ENCODE data around the gene NT5DC3.

Gene NT5DC3

DNA sequence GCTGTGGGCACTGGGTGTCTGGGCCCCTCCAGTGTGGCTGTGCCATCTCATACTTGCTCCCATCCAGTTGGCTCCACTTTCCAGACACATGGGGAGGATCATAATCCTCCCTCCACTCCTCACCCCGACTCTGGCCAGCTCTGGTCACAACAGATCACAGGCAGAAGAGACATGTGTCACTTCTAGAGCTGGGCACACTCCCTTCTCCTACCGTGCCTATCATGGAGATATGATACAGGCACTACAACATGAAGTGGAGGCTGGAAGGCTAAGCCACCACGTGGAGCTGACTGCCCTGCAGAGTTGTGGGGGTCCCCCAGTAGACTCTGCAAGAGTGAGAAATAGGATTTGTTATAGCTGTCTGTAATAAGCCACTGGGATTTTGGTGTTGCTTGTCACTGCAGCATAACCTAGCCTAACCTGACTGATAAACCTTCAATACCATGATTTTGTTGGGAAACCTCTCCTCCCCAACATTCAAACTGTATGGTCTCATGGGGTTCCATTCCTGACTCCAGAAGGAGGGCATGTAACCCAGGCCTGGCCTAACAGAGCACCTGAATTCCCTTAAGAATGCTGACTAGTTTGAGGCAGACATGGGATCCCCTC lies 20.0 kb downstream of the NT5DC3 start:
- no peak for DNase-seq (ENCODE audit: low read depth, low spot score)
- POLR2A ChIA-PET, result no interaction called here
- H3K4me3 ChIP-seq (ENCODE audit: low read depth, low read length), result no peak overlapping the region
- TF ChIP-seq, protein P1, sequence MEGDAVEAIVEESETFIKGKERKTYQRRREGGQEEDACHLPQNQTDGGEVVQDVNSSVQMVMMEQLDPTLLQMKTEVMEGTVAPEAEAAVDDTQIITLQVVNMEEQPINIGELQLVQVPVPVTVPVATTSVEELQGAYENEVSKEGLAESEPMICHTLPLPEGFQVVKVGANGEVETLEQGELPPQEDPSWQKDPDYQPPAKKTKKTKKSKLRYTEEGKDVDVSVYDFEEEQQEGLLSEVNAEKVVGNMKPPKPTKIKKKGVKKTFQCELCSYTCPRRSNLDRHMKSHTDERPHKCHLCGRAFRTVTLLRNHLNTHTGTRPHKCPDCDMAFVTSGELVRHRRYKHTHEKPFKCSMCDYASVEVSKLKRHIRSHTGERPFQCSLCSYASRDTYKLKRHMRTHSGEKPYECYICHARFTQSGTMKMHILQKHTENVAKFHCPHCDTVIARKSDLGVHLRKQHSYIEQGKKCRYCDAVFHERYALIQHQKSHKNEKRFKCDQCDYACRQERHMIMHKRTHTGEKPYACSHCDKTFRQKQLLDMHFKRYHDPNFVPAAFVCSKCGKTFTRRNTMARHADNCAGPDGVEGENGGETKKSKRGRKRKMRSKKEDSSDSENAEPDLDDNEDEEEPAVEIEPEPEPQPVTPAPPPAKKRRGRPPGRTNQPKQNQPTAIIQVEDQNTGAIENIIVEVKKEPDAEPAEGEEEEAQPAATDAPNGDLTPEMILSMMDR (IDR thresholded peaks at IDR 0.05; ENCODE audit: insufficient read depth, low read length, missing control alignments), result no peak
- CTCF ChIA-PET, result interaction anchor here (0.9 to 1.2 kb wide), 2 partner anchors 8 to 19 kb away, joined by 3 read pairs; no protein-coding TSS in a partner anchor

- no peak overlapping the region for H3K4me3 ChIP-seq (ENCODE audit: low read depth, low read length)
- DNase-seq (ENCODE audit: low read depth, low spot score), result no peak
- ChIA-PET CTCF (interaction anchor here (1.2 kb wide), 1 partner anchor 9 kb away, joined by 3 read pairs; no protein-coding TSS in a partner anchor), POLR2A (no interaction called here)
- TF ChIP-seq, protein P1 (IDR thresholded peaks at IDR 0.05; ENCODE audit: insufficient read depth, low read length, missing control alignments), result no peak
Observed at GRCh38 chr12:103820361-103820760, 20.7 kb downstream of the NT5DC3 start.

- ChIA-PET POLR2A (no interaction called here), CTCF (no interaction called here)
- no peak for DNase-seq (ENCODE audit: low read depth, low spot score)
- TF ChIP-seq, protein P1 (IDR thresholded peaks at IDR 0.05; ENCODE audit: insufficient read depth, low read length, missing control alignments), result no peak
- H3K4me3 ChIP-seq (ENCODE audit: low read depth, low read length), result no peak overlapping the region
Observed at GRCh38 chr12:103819892-103820291, 21.1 kb downstream of the NT5DC3 start.

- TF ChIP-seq, protein P1 (IDR thresholded peaks at IDR 0.05; ENCODE audit: insufficient read depth, low read length, missing control alignments), result no peak
- POLR2A ChIA-PET, result no interaction called here
- no peak for DNase-seq (ENCODE audit: low read depth, low spot score)
- H3K4me3 ChIP-seq (ENCODE audit: low read depth, low read length), result no peak overlapping the region
- CTCF ChIA-PET, result no interaction called here
Observed at GRCh38 chr12:103819312-103819711, 21.7 kb downstream of the NT5DC3 start.

DNA sequence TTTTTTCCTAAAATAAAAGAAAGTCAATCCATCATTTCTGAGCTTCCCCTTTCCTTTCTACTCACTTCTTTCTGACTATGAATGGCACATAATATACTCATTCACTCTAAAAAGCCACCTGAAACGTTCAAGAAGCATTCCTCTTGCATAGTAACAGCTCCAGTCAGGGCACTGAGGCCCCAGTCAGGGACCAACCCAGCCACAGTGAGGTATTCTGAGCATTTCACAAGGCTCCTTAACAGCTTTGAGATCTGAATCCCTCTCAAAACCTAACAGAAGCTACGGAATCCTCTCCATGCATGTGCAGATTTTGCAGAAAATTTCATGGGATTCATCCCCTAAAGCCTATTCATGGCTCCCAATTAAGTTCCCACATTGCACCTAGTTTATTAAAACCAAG lies 23.2 kb downstream of the NT5DC3 start:
- TF ChIP-seq, protein P1 (IDR thresholded peaks at IDR 0.05; ENCODE audit: insufficient read depth, low read length, missing control alignments), result no peak
- no peak overlapping the region for H3K4me3 ChIP-seq (ENCODE audit: low read depth, low read length)
- ChIA-PET POLR2A (no interaction called here), CTCF (interaction anchor here (2.1 kb wide), 1 partner anchor 22 kb away, joined by 6 read pairs; no protein-coding TSS in a partner anchor)
- no peak for DNase-seq (ENCODE audit: low read depth, low spot score)

- ChIA-PET POLR2A (no interaction called here), CTCF (interaction anchor here (2.1 kb wide), 1 partner anchor 23 kb away, joined by 6 read pairs; no protein-coding TSS in a partner anchor)
- no peak for DNase-seq (ENCODE audit: low read depth, low spot score)
- TF ChIP-seq, protein P1 (IDR thresholded peaks at IDR 0.05; ENCODE audit: insufficient read depth, low read length, missing control alignments), result no peak
- no peak overlapping the region for H3K4me3 ChIP-seq (ENCODE audit: low read depth, low read length)
Observed at GRCh38 chr12:103816663-103817062, 24.4 kb downstream of the NT5DC3 start.

Data from AG04449 (cell line).